ENCODE results near the gene SLC25A34. TPM values are rescaled to one million over a fixed set of nuclear protein-coding genes. Genes with fewer than 3 reads are reported as not detected.

SLC25A34 gene
- total RNA-seq, 2 donors from 2014 or later, result 1.8 to 3.5 TPM

- no peaks in the 10 kb centered on the region for H3K9me3 Mint-ChIP-seq
- no peak for DNase-seq
- H3K36me3 Mint-ChIP-seq (ENCODE audit: low read depth), result peaks cover 24% of the 10 kb centered on the region
- no peaks in the 10 kb centered on the region for H3K4me1 Mint-ChIP-seq
- H3K36me3 ChIP-seq (ENCODE audit: control insufficient read depth, insufficient read depth, low read length), result peaks cover 6% of the 10 kb centered on the region
- no peaks in the 10 kb centered on the region for H3K9me3 ChIP-seq (ENCODE audit: control insufficient read depth, low read length)
- WGBS, 2 experiments (ENCODE audit: insufficient coverage in 1 of 2, insufficient read length in 1 of 2), result 94 to 95% methylated on average over 8 of the region's 8 CpGs
- H3K9ac ChIP-seq (ENCODE audit: extremely low read depth, low read length, poor library complexity, severe bottlenecking), result no peak overlapping the region
- no peaks in the 10 kb centered on the region for H3K27me3 Mint-ChIP-seq (ENCODE audit: insufficient read depth)
- H3K4me1 ChIP-seq (ENCODE audit: control insufficient read depth, insufficient read depth, low read length), result no peaks in the 10 kb centered on the region
- H3K4me3 ChIP-seq (ENCODE audit: low read length), result no peak overlapping the region
- H3K27ac ChIP-seq (ENCODE audit: low read depth, low read length), result no peak overlapping the region
- H3K27me3 ChIP-seq (ENCODE audit: control insufficient read depth, insufficient read depth, low read length, poor library complexity, severe bottlenecking), result no peaks in the 10 kb centered on the region
- H3K27ac Mint-ChIP-seq, result no peak overlapping the region
- no peak overlapping the region for H3K4me3 Mint-ChIP-seq
- TF ChIP-seq CTCF (conservative IDR thresholded peaks at IDR 0.05), result no peak
Measured at GRCh38 chr1:15707239-15707925, 28.7 kb upstream of the SLC25A34 start.

- H3K9me3 ChIP-seq (ENCODE audit: control insufficient read depth, low read length), result no peaks in the 10 kb centered on the region
- WGBS, 2 experiments (ENCODE audit: insufficient coverage in 1 of 2, insufficient read length in 1 of 2), result 89 to 93% methylated on average over 9 to 15 of the region's 15 CpGs
- Mint-ChIP-seq H3K27ac (peak overlapping the region; percentile 21), H3K36me3 (ENCODE audit: low read depth) (peaks cover 26% of the 10 kb centered on the region), H3K9me3 (no peaks in the 10 kb centered on the region), H3K27me3 (ENCODE audit: insufficient read depth) (no peaks in the 10 kb centered on the region), H3K4me3 (no peak overlapping the region), H3K4me1 (no peaks in the 10 kb centered on the region)
- TF ChIP-seq CTCF (conservative IDR thresholded peaks at IDR 0.05), result no peak
- H3K27me3 ChIP-seq (ENCODE audit: control insufficient read depth, insufficient read depth, low read length, poor library complexity, severe bottlenecking), result no peaks in the 10 kb centered on the region
- no peak overlapping the region for H3K27ac ChIP-seq (ENCODE audit: low read depth, low read length)
- H3K36me3 ChIP-seq (ENCODE audit: control insufficient read depth, insufficient read depth, low read length), result peaks cover 12% of the 10 kb centered on the region
- no peaks in the 10 kb centered on the region for H3K4me1 ChIP-seq (ENCODE audit: control insufficient read depth, insufficient read depth, low read length)
- H3K9ac ChIP-seq (ENCODE audit: extremely low read depth, low read length, poor library complexity, severe bottlenecking), result no peak overlapping the region
- no peak for DNase-seq
- no peak overlapping the region for H3K4me3 ChIP-seq (ENCODE audit: low read length)
Measured at GRCh38 chr1:15708486-15709137, 27.4 kb upstream of the SLC25A34 start.

GRCh38 chr1:15709226-15709625 is 26.8 kb upstream of the SLC25A34 start:
- DNase-seq, result no peak
- no peak for TF ChIP-seq CTCF (conservative IDR thresholded peaks at IDR 0.05)
- Mint-ChIP-seq H3K36me3 (ENCODE audit: low read depth) (peaks cover 29% of the 10 kb centered on the region), H3K9me3 (peaks cover 4% of the 10 kb centered on the region), H3K27ac (no peak overlapping the region), H3K27me3 (ENCODE audit: insufficient read depth) (no peaks in the 10 kb centered on the region), H3K4me1 (no peaks in the 10 kb centered on the region), H3K4me3 (no peak overlapping the region)
- Histone ChIP-seq H3K27me3 (ENCODE audit: control insufficient read depth, insufficient read depth, low read length, poor library complexity, severe bottlenecking) (no peaks in the 10 kb centered on the region), H3K9me3 (ENCODE audit: control insufficient read depth, low read length) (no peaks in the 10 kb centered on the region), H3K36me3 (ENCODE audit: control insufficient read depth, insufficient read depth, low read length) (peaks cover 12% of the 10 kb centered on the region), H3K27ac (ENCODE audit: low read depth, low read length) (no peak overlapping the region), H3K9ac (ENCODE audit: extremely low read depth, low read length, poor library complexity, severe bottlenecking) (no peak overlapping the region), H3K4me1 (ENCODE audit: control insufficient read depth, insufficient read depth, low read length) (no peaks in the 10 kb centered on the region), H3K4me3 (ENCODE audit: low read length) (no peak overlapping the region)
- WGBS, 2 experiments (ENCODE audit: insufficient coverage in 1 of 2, insufficient read length in 1 of 2), result 89 to 96% methylated on average over 3 to 4 of the region's 4 CpGs
